OCI-M1 (cell line): ENCODE measurements around the gene SLC16A3.
A peak's percentile ranks its signal among the peaks of the same experiment; 100 is the strongest.

Experiments
- DNase-seq: peaks from one replicate; lab custom pipeline; 2025; lab: John Stamatoyannopoulos, UW

Gene SLC16A3

GRCh38 chr17:82269138-82269881, 40.5 kb downstream of the SLC16A3 start:
- DNase-seq: no peak

DNA sequence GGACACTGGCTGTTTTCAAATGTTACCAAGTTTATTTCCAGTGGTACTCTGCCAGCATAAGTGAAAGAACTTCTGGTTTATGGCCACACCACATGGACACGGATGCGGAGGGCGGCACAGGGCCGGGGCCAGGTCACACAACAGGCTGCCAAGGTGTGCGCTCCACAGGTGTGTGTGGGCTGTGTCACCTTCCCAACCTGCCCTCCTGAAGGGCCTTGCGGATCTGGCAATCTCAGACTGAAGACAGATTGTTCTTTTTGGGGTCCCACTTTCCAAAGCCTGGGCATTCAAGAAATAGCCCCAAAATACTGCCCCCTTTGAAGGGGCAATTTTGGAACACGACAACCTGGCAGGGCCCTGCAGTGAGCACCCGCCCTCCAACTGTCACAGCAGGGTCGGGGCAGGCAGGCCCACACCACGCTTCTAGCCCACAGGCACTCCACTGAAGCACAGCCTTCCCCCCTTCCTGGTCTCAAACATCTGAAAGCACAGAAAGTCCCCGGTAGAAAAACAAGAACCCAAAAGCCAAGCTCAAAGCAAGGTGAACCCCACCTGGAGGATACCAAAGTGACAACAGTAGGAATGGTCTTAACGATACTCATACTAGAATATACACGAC, 41.1 kb downstream of the SLC16A3 start:
- DNase-seq: no peak

GRCh38 chr17:82270651-82271050, 41.8 kb downstream of the SLC16A3 start:
- no peak for DNase-seq

- DNase-seq: no peak
Observed at GRCh38 chr17:82271401-82271800, 42.6 kb downstream of the SLC16A3 start.

GRCh38 chr17:82272495-82273326, 43.9 kb downstream of the SLC16A3 start:
- peak; percentile 60 for DNase-seq

DNA sequence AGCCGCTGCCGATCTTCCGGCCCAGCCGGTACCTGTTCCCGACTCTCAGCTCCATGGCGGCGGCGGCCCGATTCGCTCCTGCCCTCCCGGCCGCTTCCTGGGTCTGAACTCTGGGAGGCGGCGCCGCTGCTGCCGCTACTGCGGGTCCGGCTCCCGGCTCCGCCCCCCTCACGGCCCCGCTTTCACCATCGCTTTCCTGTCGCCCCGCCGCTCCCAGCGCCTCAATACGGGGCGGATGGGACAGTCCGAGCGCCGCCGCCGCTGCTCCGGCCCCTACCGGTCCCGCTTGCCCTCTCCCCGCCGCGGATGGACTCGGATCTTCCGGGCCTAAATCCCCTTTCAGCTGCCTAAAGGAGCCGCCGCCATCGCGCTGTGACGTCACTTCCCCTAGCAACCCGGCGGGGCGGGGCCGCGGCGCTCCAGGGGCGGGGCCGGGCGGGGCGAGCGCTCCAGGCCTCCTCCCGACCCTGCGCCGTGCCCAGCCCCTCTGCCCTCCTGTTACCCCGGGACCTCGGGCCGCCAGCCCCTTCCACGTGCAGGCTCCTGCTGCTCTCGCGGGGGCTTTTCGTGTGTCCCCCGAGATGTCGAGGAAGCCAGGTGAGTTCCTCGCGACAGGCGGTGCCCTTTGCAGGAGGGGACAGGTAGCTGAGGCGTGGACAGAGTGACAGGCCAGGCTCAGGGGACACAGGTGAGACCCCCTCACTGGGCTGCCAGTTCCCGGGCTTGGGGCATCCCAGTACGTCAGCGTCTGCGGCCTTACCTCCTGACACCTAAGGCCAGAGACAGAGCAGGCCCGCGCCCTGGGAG, 44.7 kb downstream of the SLC16A3 start, which contains the start of gene CSNK1D:
Gene CSNK1D, minus strand, starts transcription at position 374 of the 807 bp plus-strand sequence. Its CDS starts 319 bp downstream, at position 55.
- DNase-seq: peak; percentile 89

DNA sequence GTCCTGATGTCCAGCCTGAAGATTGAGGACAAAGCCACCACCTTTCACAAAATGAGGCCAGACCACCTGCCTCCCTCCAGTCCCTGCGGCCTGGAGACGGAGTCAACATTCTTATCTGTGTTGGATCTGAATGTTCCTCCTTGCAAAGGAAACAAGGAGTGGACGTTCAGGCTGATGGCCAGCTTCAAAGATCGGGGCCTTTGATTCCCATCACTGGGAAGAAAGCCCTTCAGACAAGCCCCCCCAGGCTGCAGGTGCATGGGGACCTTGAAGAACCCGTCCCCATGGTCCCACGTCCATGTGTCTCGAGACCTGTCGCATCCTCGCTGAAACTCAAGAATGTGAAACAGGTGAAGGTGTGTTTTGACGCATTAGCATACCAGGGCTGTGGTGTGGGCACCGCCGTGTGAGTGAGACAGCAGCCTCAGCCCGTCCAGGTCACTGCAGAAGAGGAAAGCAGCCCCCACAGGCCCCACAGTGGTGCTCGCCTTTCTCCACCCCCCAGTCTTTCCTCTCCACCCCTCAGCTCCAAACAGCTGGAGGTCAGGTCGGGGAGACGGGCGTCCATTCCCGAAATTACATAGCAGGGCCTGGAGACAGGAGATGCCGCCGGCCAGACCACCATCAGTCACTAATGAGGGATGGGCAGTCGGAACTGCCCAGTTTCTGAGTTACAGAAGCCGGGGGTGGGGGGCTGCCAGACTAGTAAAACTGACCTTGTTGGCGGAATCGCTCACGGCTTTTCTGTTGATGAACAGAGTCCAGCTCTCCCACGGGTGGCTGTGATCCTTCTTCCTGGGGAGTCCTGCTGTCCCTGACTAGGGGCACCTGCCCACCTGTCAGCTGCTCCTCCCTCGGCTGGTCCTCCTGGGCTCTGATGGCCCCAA, 45.5 kb downstream of the SLC16A3 start:
- DNase-seq: no peak

DNA sequence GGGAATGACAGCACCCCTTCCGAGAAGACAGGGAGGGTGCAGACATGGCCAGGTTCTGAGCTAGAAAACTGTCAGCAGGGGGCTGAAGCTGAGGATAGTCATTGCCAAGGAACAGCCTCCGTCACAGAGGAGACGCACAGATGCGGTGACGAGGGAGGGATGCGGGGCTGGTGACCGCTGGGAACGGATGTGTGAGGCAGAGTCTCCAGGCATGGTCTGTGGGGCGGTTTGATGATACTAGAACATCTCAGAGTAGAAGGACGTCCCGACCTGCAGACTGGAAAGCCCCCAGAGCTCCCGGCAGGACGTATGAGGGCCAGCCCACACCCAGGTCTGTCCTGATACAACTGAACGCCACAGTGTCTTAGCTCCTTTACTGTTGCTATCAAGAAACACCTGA, 46.5 kb downstream of the SLC16A3 start:
- DNase-seq: no peak

GRCh38 chr17:82276938-82277337, 48.1 kb downstream of the SLC16A3 start:
- no peak for DNase-seq

- DNase-seq: no peak
Observed at GRCh38 chr17:82277851-82278250, 49.0 kb downstream of the SLC16A3 start.

DNA sequence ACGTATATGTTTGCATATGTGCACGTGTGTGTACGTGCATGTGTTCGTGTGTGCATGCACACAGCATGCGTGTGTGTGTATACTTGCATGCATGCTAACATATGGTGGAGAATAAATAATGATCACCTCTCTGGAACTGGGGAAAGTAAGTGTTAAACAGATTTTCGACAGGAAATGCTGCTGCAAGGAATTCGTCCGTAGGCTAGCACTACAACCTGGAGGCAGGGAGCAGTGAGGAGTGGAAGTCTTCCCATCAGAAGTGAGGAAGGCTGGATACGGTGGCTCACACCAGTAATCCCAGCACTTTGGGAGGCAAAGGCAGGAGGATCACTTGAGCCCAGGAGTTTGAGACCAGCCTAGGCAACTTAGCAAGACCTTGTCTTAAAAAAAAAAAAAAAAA, 49.5 kb downstream of the SLC16A3 start:
- no peak for DNase-seq

DNA sequence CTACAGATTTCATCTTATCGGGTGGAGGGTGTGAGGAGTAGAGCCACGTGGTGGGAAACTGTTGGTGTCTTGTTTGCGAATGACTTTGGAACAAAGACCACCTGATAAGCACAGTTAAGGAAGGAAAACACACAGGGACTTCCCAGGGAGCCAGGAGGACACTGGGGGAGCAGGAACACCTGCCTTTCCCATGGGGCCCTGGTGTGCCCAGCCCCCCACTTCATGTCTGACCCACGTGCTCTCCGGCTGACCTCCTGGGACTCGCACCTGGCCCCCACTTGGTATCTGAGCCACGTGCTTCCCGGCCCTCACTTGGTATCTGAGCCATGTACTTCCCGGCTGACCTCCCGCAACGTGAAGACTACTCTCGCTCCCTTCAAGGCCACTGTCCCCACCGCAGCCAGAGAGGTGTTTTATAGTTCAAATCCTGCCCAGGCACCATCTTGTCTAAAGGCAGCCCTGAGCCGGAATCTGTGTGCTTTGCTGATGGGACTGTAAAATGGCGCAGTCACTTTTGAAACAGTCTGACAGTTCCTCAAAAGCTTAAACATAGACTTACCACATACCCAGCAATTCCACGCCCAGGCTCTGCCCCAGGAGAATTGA, 50.0 kb downstream of the SLC16A3 start:
- DNase-seq: no peak

DNA sequence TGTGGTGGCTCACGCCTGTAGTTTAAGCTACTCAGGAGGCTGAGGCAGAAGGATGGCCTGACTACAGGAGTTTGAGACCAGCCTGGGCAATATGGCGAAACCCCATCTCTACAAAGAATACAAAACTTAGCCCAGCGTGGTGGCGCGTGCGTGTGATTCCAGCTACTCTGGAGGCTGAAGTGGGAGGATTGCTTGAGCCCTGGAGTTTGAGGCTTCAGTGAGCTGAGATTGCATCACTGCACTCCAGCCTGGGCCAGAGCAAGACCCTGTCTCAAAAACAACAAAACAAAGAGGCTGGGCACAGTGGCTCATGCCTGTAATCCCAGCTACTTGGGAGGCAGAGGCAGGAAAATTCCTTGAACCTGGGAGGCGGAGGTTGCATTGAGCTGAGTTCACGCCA, 51.7 kb downstream of the SLC16A3 start:
- no peak for DNase-seq

GRCh38 chr17:82281076-82281475, 52.2 kb downstream of the SLC16A3 start:
- DNase-seq: no peak

DNA sequence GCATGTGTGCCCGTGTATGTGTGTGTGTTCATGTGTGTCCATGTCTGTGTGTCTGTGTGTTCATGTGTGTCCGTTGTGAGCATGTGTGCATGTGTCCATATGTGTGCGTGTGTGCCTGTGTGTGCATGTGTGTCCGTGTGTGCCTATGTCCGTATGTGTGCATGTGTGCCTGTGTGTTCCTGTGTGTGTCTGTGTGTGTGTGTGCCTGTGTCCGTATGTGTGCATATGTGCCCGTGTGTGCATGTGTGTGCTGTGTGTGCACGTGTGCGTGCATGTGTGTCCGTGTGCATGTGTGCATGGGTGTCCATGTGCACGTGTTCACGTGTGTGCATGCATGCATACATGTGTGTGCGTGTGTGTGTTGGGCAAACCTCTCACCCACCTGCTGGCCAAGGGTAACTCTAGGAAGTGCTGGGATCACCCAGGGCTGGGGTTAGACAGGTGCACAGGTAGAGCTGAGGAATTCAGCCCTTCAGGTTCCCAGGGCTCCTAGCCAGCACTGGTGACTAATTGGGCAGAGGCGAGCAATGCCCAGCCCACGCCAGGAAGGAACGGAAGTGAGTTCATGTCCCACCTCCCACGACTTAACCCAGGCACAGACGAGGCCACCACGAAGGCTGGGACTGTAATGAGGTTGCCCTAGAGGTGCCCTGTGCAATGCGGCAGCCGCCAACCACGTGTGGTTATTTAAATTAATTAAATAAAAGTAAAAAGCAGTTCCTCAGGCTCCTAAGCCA, 52.8 kb downstream of the SLC16A3 start:
- no peak for DNase-seq

GRCh38 chr17:82282239-82283207, 53.7 kb downstream of the SLC16A3 start:
- no peak for DNase-seq

- DNase-seq: peak; percentile 10
Observed at GRCh38 chr17:82283208-82283749, 54.4 kb downstream of the SLC16A3 start.

DNA sequence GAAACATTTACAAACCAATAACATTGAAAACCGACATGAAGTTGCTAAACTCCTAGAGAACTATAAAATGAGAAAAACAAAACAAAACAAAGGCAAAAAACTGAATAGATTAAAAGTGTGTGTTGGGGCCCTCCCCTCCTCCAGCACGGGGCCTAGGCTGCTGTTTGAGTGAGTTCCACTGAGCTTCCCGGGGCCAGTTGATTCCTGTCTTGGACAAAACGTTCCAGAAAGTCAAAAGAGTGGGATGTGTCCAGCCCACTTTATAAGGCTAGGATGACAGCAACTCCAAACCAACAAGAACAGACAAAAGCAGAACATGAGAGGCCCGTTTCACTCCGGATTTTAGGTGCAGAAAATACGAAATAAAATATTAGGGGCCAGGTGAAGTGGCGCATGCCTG, 56.3 kb downstream of the SLC16A3 start:
- no peak for DNase-seq
